PFSK-1 (cell line): ENCODE data around the gene UBE2I.

Experiments used
- FOXP2 ChIP-seq: optimal IDR thresholded peaks from 2 replicates; pipeline ENCODE3; 2011; ENCODE audit warnings: borderline replicate concordance, control low read depth, inconsistent platforms; ENCODE audit not compliant: insufficient read depth; ENCODE audit errors: extremely low read length, extremely low read depth
- POLR2AphosphoS5 ChIP-seq: IDR thresholded peaks from 2 replicates; pipeline ENCODE4 v1.6.1; 2012; ENCODE audit warnings: low read depth, mild to moderate bottlenecking, control low read depth, low read length, moderate library complexity
- REST ChIP-seq, 2 experiments: IDR thresholded peaks; 2 replicates each; pipeline versions ENCODE4 v1.6.1 to v1.8.0; 2011 to 2012; ENCODE audit warnings: low read depth in 2 of 2, low read length in 2 of 2, control low read depth in 1 of 2, inconsistent platforms in 1 of 2, mild to moderate bottlenecking in 1 of 2, moderate library complexity in 1 of 2; ENCODE audit not compliant: insufficient read depth in 1 of 2
- SIN3A ChIP-seq: IDR thresholded peaks from 2 replicates; pipeline ENCODE4 v1.6.1; 2012; ENCODE audit warnings: mild to moderate bottlenecking, low read length, moderate library complexity, borderline replicate concordance; ENCODE audit not compliant: insufficient read depth
- TAF1 ChIP-seq: IDR thresholded peaks from 2 replicates; pipeline ENCODE4 v1.6.1; 2012; ENCODE audit warnings: low read length, control low read depth, borderline replicate concordance; ENCODE audit not compliant: insufficient read depth

UBE2I gene

GRCh38 chr16:1289477-1289866 lies 20.0 kb upstream of the UBE2I start:
- TF ChIP-seq REST (IDR thresholded peaks at IDR 0.05; ENCODE audit: insufficient read depth in 1 of 2, low read depth in 2 of 2, low read length in 2 of 2) (no peak), SIN3A (no peak), FOXP2 (no peak), TAF1 (no peak), POLR2AphosphoS5 (no peak)

- TF ChIP-seq SIN3A (no peak), REST (IDR thresholded peaks at IDR 0.05; ENCODE audit: insufficient read depth in 1 of 2, low read depth in 2 of 2, low read length in 2 of 2) (no peak), FOXP2 (no peak), TAF1 (no peak), POLR2AphosphoS5 (no peak)
Observed at GRCh38 chr16:1290063-1290501, 19.4 kb upstream of the UBE2I start.

GRCh38 chr16:1290860-1291575 lies 18.4 kb upstream of the UBE2I start:
- TF ChIP-seq TAF1 (no peak), REST (IDR thresholded peaks at IDR 0.05; ENCODE audit: insufficient read depth in 1 of 2, low read depth in 2 of 2, low read length in 2 of 2) (no peak), POLR2AphosphoS5 (no peak), SIN3A (no peak), FOXP2 (no peak)

- no peak for TF ChIP-seq SIN3A
- TF ChIP-seq REST (IDR thresholded peaks at IDR 0.05; ENCODE audit: insufficient read depth in 1 of 2, low read depth in 2 of 2, low read length in 2 of 2): no peak
Observed at GRCh38 chr16:1291576-1291974, 17.9 kb upstream of the UBE2I start.
